ENCODE data around the gene C19orf73.

C19orf73 gene

DNA sequence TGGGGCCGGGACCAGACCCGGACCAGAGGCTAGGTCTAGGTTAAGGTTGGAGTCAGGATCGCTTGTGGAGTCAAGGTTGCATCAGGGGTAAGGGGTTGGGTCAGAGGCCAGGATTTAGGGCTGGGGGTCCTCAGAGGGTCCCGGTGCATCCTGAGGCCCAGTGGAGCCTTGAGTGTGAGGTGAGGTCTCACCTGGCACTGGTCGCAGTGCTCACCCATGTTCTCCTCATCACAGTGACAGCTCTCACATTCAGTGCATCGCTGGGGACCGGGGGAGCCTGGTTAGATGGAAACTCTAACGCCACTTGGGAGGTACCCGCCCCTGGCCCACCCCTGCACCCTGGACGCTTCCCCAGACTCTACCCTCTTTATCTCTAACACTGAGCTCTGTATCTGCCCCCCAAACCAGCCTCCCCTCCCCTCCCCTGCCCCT is 33.2 kb upstream of the C19orf73 start:
- peak overlapping the region in 1 of 2 donors; percentile 94 for H3K27ac ChIP-seq
- TF ChIP-seq, protein P1, sequence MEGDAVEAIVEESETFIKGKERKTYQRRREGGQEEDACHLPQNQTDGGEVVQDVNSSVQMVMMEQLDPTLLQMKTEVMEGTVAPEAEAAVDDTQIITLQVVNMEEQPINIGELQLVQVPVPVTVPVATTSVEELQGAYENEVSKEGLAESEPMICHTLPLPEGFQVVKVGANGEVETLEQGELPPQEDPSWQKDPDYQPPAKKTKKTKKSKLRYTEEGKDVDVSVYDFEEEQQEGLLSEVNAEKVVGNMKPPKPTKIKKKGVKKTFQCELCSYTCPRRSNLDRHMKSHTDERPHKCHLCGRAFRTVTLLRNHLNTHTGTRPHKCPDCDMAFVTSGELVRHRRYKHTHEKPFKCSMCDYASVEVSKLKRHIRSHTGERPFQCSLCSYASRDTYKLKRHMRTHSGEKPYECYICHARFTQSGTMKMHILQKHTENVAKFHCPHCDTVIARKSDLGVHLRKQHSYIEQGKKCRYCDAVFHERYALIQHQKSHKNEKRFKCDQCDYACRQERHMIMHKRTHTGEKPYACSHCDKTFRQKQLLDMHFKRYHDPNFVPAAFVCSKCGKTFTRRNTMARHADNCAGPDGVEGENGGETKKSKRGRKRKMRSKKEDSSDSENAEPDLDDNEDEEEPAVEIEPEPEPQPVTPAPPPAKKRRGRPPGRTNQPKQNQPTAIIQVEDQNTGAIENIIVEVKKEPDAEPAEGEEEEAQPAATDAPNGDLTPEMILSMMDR (IDR thresholded peaks at IDR 0.05): no peak
- peak overlapping the region; percentile 92 for H3K4me3 ChIP-seq
- no peak for DNase-seq (ENCODE audit: low spot score)

DNA sequence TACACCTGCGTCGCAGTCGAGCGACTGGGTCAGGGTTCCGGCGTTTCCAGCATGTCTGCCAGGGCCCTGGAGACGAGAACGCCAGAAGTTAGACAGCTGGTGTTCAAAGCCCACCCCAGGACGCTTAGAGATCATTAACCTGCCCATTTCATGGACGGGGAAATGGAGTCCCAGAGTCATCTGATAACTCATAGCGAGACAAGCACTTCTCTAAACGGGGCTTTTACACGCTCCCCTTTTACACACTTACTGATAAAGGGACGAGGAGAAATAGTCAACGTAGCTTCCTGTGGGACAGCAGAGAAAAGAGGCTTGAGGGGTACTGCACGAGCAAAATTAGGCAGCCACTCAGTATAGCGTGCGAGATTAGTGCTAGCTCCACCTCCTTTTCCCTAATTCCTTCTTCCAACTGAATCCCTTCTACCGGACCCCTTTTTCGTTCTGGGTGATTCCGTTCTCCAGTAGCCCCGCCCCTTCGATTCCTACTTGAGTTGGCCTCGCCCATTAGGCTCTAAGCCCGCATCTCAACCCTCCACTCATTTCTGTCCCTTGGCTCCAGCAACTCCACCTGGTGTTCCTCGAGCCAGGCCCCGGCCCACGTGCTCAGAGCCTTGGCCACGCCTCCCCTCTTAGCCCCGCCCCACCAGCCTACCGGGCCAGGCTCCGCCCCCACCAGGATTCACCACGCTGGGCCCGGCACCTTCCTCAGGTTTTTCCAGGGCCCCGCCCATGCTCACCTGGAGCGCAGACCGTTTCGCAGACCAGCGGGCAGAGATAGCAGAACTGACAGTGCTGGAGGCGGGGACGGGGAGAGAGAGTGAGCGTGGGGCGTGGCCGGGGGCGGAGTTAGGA is 32.5 kb upstream of the C19orf73 start:
- TF ChIP-seq, protein P1 (IDR thresholded peaks at IDR 0.05): no peak
- no peak for DNase-seq (ENCODE audit: low spot score)
- Histone ChIP-seq H3K27ac (peak overlapping the region; percentile 68 to 94), H3K4me3 (peak overlapping the region; percentile 92)

DNA sequence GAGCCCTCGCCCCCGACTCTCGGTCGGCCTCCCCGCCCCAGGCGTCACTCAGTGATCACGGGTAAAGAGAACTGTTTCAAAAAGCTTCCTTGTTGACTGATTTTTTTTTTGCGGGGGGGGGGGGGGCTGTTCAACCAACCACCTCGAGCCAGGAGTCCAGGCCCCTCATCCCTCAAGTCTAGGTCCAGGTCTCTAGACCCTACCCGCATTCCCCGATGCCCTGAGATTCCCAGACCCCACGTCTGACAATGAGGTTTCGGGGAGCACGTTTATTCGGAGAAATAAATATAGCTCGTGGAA is 32.0 kb upstream of the C19orf73 start:
- H3K4me3 ChIP-seq: peak overlapping the region; percentile 92
- no peak for DNase-seq (ENCODE audit: low spot score)
- TF ChIP-seq, protein P1 (IDR thresholded peaks at IDR 0.05): no peak
- peak overlapping the region; percentile 68 to 94 for H3K27ac ChIP-seq

DNA sequence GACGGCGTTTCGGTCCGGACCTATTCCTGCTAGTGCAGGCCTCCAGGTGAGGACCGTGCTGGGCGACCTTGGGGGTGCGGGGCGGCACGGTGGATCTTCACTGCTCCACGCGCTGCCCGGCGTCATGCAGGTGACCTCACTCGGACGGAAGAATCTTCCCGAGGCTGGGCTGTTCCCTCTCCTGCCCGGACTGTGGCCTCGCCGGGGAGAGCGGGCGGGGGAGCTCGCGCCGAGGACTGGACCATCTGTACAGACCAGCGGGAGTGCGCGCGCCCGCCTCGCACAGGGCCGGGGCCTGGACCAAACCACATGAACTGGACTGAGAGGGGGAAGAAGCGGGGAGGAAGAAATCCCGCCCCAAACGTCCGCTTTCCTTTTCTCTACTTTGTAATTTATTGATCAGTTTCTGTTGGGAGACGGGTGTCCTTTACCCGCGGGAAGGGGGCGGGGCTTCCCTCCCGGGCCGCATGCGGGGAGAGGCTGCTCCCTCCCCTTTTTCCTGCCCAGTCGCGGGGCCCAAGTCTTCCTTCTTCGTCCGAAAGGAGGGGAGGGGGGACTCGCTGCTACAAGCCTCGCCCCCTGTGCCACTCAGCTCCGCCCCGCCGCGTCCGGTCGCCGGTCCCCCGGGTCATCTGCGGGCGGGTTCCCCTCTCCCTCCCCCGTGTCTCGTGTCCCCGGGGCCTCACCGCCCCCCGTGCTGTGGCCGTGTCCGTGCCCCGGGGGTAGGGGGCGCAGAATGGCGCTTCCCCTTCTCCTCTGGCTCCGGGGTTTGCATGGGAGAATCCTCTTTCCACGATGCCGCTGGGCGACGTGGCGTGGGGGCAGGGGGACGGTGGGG is 31.4 kb upstream of the C19orf73 start:
- DNase-seq (ENCODE audit: low spot score): peak; percentile 88
- Histone ChIP-seq H3K4me3 (peak overlapping the region; percentile 92), H3K27ac (peak overlapping the region; percentile 68 to 94)
- TF ChIP-seq, protein P1 (IDR thresholded peaks at IDR 0.05): no peak

DNA sequence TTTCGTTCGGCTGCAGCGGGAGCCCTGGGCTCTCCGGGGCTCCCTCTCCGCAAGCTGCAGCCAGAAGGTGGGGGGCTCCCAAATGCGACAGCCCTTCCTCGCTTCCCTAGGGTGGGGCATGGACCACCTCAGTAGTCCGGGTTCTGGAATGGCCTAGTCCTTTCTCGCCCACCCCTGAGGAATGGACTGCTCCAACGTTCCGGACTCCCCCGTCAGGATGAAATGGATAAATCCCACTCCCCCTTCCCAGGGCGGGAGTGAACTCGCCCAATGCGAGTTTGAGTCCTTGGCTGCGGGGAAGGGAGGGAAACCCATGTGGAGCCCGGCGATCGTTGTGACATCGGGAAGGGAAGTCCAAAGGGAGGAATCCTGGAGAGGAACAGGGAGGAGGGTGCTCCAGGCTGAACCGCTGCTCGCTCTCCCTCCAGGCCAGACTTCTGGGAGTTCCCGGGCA is 30.7 kb upstream of the C19orf73 start:
- peak overlapping the region; percentile 68 to 94 for H3K27ac ChIP-seq
- peak; percentile 92 for DNase-seq (ENCODE audit: low spot score)
- TF ChIP-seq, protein P1 (IDR thresholded peaks at IDR 0.05): no peak
- H3K4me3 ChIP-seq: peak overlapping the region; percentile 92

DNA sequence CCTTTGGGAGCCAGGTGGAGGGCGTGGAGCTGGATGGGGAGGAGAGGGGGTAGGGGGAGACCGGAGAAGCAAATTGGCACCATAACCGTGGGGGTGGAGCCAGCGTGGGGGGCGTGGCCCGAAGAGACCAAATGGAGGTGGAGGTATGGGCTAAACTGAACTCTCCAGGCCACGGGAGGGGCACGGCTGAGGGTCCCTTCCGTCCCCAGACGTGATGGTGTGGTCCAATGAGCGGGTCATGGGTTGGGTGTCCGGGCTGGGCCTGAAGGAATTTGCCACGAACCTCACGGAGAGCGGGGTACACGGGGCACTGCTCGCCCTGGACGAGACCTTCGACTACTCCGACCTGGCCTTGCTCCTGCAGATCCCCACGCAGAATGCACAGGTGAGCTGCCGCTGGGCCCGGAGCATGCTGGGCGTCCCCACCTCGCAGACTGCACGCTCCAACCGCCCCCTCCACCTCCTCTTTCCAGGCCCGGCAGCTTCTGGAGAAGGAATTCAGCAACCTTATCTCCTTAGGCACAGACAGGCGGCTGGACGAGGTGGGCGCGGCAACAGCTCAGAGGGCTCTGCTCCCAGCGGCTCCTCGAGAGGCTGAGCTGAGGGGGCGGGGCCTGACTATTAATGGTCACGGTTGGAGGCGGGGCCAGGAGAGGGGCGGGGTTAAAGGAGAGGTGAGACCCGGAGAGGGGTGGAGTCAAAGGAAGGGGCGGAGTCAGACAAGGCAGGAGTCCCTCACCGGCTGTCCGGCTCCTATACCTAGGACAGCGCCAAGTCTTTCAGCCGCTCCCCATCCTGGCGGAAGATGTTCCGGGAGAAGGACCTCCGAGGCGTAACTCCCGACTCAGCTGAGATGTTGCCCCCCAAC is 30.1 kb upstream of the C19orf73 start:
- TF ChIP-seq, protein P1 (IDR thresholded peaks at IDR 0.05): no peak
- peak; percentile 96 for DNase-seq (ENCODE audit: low spot score)
- Histone ChIP-seq H3K27ac (peak overlapping the region; percentile 68 to 94), H3K4me3 (peak overlapping the region; percentile 92)

All from coronary artery (tissue), 2 donors.